CD8-positive, alpha-beta memory T cell (primary cell): ENCODE measurements around the gene ZCCHC24. TPM values are rescaled to one million over a fixed set of nuclear protein-coding genes. Genes with fewer than 3 reads are reported as not detected.

Experiments
- CTCF ChIA-PET: fragments of 350-600 bp; sonication (Branson Sonifier 250); formaldehyde crosslinking; loops from one replicate; lab custom pipeline; 2021; ENCODE audit warnings: antibody characterized with exemption; lab: Charles Lee
- POLR2A ChIA-PET: fragments of 350-600 bp; sonication (Branson Sonifier 250); formaldehyde crosslinking; loops from one replicate; lab custom pipeline; 2021; ENCODE audit warnings: antibody characterized with exemption; lab: Charles Lee
- DNase-seq, 5 donors: peaks; one replicate each; pipeline versions ENCODE4 v3.0.0 to v3.0.0-alpha.2; 2020 to 2022; ENCODE audit warnings: mixed read lengths in 1 of 5
- H3K27ac ChIP-seq: one replicate; pipeline ENCODE4 v1.7.0; 2013; ENCODE audit warnings: low read depth, mild to moderate bottlenecking, low read length, moderate library complexity
- H3K27me3 ChIP-seq: 2 replicates; pipeline ENCODE4 v1.7.0; 2013; ENCODE audit warnings: low read length, mild to moderate bottlenecking; ENCODE audit not compliant: insufficient read depth, poor library complexity, severe bottlenecking
- H3K36me3 ChIP-seq: 2 replicates; pipeline ENCODE4 v1.7.0; 2013; ENCODE audit warnings: mild to moderate bottlenecking, low read length, moderate library complexity; ENCODE audit not compliant: insufficient read depth
- H3K4me1 ChIP-seq: 2 replicates; pipeline ENCODE4 v1.7.0; 2013; ENCODE audit warnings: mild to moderate bottlenecking, low read length, moderate library complexity; ENCODE audit not compliant: insufficient read depth
- H3K4me3 ChIP-seq: 2 replicates; pipeline ENCODE4 v1.7.0; 2013; ENCODE audit warnings: mild to moderate bottlenecking, low read length
- H3K9me3 ChIP-seq: 2 replicates; pipeline ENCODE4 v1.7.0; 2013; ENCODE audit warnings: mild to moderate bottlenecking, low read length
- H3K27ac Mint-ChIP-seq, 8 donors: one replicate each; pipeline ENCODE4 v1.8.0; 2020 to 2021; ENCODE audit warnings: mixed read lengths in 8 of 8, mild to moderate bottlenecking in 6 of 8, inconsistent platforms in 3 of 8, moderate library complexity in 3 of 8
- H3K27me3 Mint-ChIP-seq, 2 donors: one replicate each; pipeline ENCODE4 v1.8.0; 2020 to 2021; ENCODE audit warnings: mixed read lengths in 2 of 2, mild to moderate bottlenecking in 1 of 2, moderate library complexity in 1 of 2
- H3K36me3 Mint-ChIP-seq, 3 donors: one replicate each; pipeline ENCODE4 v1.8.0; 2020 to 2021; ENCODE audit warnings: mixed read lengths in 3 of 3, inconsistent platforms in 1 of 3, mild to moderate bottlenecking in 1 of 3
- H3K4me1 Mint-ChIP-seq, 3 donors: one replicate each; pipeline ENCODE4 v1.8.0; 2020 to 2021; ENCODE audit warnings: mixed read lengths in 3 of 3, inconsistent platforms in 1 of 3, mild to moderate bottlenecking in 1 of 3
- H3K4me3 Mint-ChIP-seq, 7 donors: one replicate each; pipeline ENCODE4 v1.8.0; 2020 to 2021; ENCODE audit warnings: mixed read lengths in 7 of 7, mild to moderate bottlenecking in 6 of 7, moderate library complexity in 4 of 7, inconsistent platforms in 2 of 7
- H3K9me3 Mint-ChIP-seq, 5 donors: one replicate each; pipeline ENCODE4 v1.8.0; 2020 to 2022; ENCODE audit warnings: mixed read lengths in 5 of 5, mild to moderate bottlenecking in 3 of 5, moderate library complexity in 2 of 5, inconsistent platforms in 1 of 5
- polyA plus RNA-seq: library from polyadenylated mRNA; unstranded; fragments of 300-500 nt; fragmentation: Illumina TruSeq; gene quantifications from one replicate; pipeline ENCODE4 v1.2.3, GENCODE V29; 2021
- total RNA-seq, 2 experiments: library from RNA; stranded (reverse); gene quantifications; one replicate each; pipeline ENCODE4 v1.2.3, GENCODE V29; 2021

The ZCCHC24 gene
- total and polyA plus RNA-seq, 3 experiments from 2014 or later: 0.83 to 1.4 (median 1.00) TPM

GRCh38 chr10:79477456-79477855 is 32.0 kb upstream of the ZCCHC24 start:
- H3K36me3 ChIP-seq: no peaks in the 10 kb centered on the region
- H3K4me3 ChIP-seq: no peak overlapping the region
- no peaks in the 10 kb centered on the region for H3K9me3 ChIP-seq
- ChIA-PET POLR2A (no interaction called here), CTCF (interaction anchor here (1.0 to 2.8 kb wide), 2 partner anchors 10 to 103 kb away, joined by 5 to 7 read pairs; no protein-coding TSS in a partner anchor)
- no peaks in the 10 kb centered on the region for H3K4me1 ChIP-seq
- no peak for DNase-seq
- Mint-ChIP-seq H3K27ac (no peak overlapping the region), H3K27me3 (peaks cover 13 to 37% of the 10 kb centered on the region in 2 donors), H3K9me3 (no peaks in the 10 kb centered on the region), H3K36me3 (no peaks in the 10 kb centered on the region), H3K4me1 (no peaks in the 10 kb centered on the region), H3K4me3 (no peak overlapping the region)
- H3K27ac ChIP-seq: no peak overlapping the region
- H3K27me3 ChIP-seq: no peaks in the 10 kb centered on the region

DNA sequence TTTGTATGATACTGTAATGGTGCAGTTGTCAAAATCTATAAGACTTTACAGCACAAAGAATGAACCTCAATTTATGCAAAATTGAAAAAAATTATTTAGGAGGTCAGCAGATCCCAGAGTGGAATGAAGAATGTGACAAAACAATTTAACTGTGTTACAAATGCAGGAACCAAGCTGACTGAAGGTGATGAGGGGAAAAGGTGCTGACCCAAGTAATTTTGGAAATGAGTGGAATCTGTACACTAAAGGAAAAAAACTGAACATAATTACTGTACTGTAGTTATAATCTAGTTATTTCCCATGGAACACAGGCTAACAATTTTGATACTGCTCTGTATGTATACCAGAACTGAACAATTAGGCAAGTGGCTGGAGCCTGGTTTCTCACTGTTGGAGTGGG is 31.2 kb upstream of the ZCCHC24 start:
- CTCF ChIA-PET: interaction anchor here (1.3 to 2.8 kb wide), 2 partner anchors 9 to 103 kb away, joined by 3 to 7 read pairs; no protein-coding TSS in a partner anchor
- no peaks in the 10 kb centered on the region for H3K36me3 Mint-ChIP-seq
- H3K27ac Mint-ChIP-seq: no peak overlapping the region
- no peaks in the 10 kb centered on the region for H3K9me3 Mint-ChIP-seq
- Histone ChIP-seq H3K27ac (no peak overlapping the region), H3K4me3 (no peak overlapping the region), H3K4me1 (no peaks in the 10 kb centered on the region), H3K27me3 (no peaks in the 10 kb centered on the region), H3K9me3 (no peaks in the 10 kb centered on the region), H3K36me3 (no peaks in the 10 kb centered on the region)
- H3K4me1 Mint-ChIP-seq: no peaks in the 10 kb centered on the region
- POLR2A ChIA-PET: no interaction called here
- H3K4me3 Mint-ChIP-seq: no peak overlapping the region
- DNase-seq: no peak
- H3K27me3 Mint-ChIP-seq: peaks cover 13 to 41% of the 10 kb centered on the region in 2 donors

DNA sequence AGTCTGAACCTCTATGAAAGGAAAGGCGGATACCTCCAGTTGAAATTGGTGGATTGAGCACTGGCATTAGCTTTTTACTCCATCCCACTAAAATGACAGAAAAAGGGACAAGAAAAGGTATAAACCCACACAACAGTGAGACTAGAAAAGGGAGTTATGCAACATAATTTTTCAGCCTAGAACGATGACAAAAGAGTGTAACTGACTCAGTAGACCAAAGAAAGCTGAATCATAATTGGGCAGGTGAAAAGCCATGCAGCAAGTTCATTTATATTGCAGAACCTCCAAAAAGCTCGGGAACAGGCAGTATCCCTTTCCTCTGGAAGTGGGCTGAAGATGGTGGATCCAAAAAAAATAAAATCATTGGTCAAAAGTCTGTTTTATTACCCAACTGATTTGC is 30.5 kb upstream of the ZCCHC24 start:
- no peaks in the 10 kb centered on the region for H3K9me3 Mint-ChIP-seq
- Histone ChIP-seq H3K9me3 (no peaks in the 10 kb centered on the region), H3K27ac (no peak overlapping the region), H3K36me3 (no peaks in the 10 kb centered on the region), H3K4me3 (no peak overlapping the region), H3K27me3 (no peaks in the 10 kb centered on the region), H3K4me1 (no peaks in the 10 kb centered on the region)
- H3K36me3 Mint-ChIP-seq: no peaks in the 10 kb centered on the region
- peak overlapping the region in 1 of 8 donors; percentile 12 for H3K27ac Mint-ChIP-seq
- H3K4me3 Mint-ChIP-seq: no peak overlapping the region
- DNase-seq: no peak
- H3K27me3 Mint-ChIP-seq: peaks cover 13 to 41% of the 10 kb centered on the region in 2 donors
- POLR2A ChIA-PET: no interaction called here
- CTCF ChIA-PET: interaction anchor here (0.7 to 2.8 kb wide), 3 partner anchors 8 to 102 kb away, joined by 3 to 7 read pairs (median 5); no protein-coding TSS in a partner anchor
- no peaks in the 10 kb centered on the region for H3K4me1 Mint-ChIP-seq

DNA sequence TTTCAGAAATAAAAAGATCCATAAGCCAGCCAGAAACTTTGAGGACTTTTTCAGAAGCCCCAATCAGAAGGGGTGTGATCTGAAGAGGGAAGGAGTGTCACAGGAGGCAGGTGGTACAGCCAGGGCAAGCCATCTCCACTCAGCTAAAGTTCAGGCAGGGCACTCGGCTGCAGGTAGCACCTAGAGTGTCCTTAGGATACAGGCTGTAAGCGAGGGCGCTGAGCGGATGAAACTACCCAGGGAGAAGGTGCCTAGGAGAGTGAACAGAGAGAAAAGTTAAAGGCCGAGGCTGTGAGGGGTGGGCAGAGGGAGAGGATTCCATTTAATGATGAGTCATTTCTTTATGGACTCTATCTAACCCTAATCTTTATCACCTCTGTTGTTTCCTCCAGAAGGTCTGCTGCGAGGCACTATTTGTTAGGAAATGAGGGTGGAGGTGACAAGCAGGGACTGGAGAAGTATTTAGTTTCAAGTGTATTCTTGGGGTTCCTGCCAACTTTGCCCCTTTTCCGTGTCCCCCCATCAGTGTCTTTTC is 29.8 kb upstream of the ZCCHC24 start:
- Mint-ChIP-seq H3K27ac (no peak overlapping the region), H3K4me3 (no peak overlapping the region), H3K4me1 (no peaks in the 10 kb centered on the region), H3K9me3 (no peaks in the 10 kb centered on the region), H3K27me3 (peaks cover 10 to 41% of the 10 kb centered on the region in 2 donors), H3K36me3 (no peaks in the 10 kb centered on the region)
- ChIA-PET CTCF (no interaction called here), POLR2A (no interaction called here)
- Histone ChIP-seq H3K27ac (no peak overlapping the region), H3K36me3 (no peaks in the 10 kb centered on the region), H3K4me1 (no peaks in the 10 kb centered on the region), H3K9me3 (no peaks in the 10 kb centered on the region), H3K4me3 (no peak overlapping the region), H3K27me3 (no peaks in the 10 kb centered on the region)
- DNase-seq: no peak

- H3K27me3 Mint-ChIP-seq: peaks cover 4 to 40% of the 10 kb centered on the region in 2 donors
- H3K27ac ChIP-seq: no peak overlapping the region
- ChIA-PET POLR2A (no interaction called here), CTCF (no interaction called here)
- no peaks in the 10 kb centered on the region for H3K36me3 Mint-ChIP-seq
- H3K36me3 ChIP-seq: no peaks in the 10 kb centered on the region
- H3K9me3 Mint-ChIP-seq: no peaks in the 10 kb centered on the region
- no peaks in the 10 kb centered on the region for H3K4me1 Mint-ChIP-seq
- H3K27ac Mint-ChIP-seq: peak overlapping the region in 1 of 8 donors; percentile 59
- H3K27me3 ChIP-seq: no peaks in the 10 kb centered on the region
- H3K4me1 ChIP-seq: no peaks in the 10 kb centered on the region
- H3K9me3 ChIP-seq: no peaks in the 10 kb centered on the region
- H3K4me3 Mint-ChIP-seq: no peak overlapping the region
- no peak overlapping the region for H3K4me3 ChIP-seq
- DNase-seq: no peak
Observed at GRCh38 chr10:79473496-79474095, 28.2 kb upstream of the ZCCHC24 start.

DNA sequence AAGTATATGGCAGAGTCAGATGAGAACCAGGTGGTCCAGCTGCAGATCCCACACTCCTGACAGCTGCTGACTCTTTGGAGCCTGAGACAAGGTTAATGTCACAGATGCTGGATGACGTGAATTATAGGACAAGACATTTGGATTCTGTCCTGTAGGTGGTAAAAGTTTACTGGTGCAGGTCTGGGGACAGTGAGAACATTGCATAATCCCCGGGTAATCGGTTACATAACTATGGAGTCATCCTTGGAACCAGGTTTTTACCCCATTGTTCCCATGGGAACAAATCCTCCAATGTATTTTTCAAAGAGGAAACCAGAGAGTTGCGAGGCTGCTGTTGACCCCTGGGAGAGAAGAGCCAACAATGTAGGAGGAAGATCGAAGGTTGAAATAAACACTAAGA is 27.5 kb upstream of the ZCCHC24 start:
- Mint-ChIP-seq H3K4me3 (no peak overlapping the region), H3K9me3 (no peaks in the 10 kb centered on the region)
- CTCF ChIA-PET: no interaction called here

DNA sequence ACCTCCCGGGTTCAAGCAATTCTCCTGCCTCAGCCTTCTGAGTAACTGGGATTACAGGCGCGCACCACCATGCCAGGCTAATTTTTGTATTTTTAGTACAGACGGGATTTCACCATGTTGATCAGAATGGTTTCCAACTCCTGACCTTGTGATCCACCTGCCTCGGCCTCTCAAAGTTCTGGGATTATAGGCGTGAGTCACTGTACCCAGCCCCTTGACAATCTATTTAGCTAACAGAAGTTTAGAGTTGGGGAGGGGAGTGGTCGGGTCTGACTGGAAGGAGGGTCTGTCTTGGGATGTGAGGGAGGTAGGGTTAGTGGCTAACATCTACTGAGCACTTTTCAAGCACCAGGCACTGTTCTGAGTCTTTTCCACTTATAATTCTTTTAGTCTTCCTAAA is 27.0 kb upstream of the ZCCHC24 start:
- DNase-seq: no peak
- ChIA-PET CTCF (interaction anchor here (7.2 kb wide), 1 partner anchor 99 kb away, joined by 59 read pairs; no protein-coding TSS in a partner anchor), POLR2A (no interaction called here)
- Histone ChIP-seq H3K27ac (no peak overlapping the region), H3K36me3 (no peaks in the 10 kb centered on the region), H3K4me1 (no peaks in the 10 kb centered on the region), H3K9me3 (no peaks in the 10 kb centered on the region), H3K27me3 (no peaks in the 10 kb centered on the region), H3K4me3 (no peak overlapping the region)
- Mint-ChIP-seq H3K27ac (no peak overlapping the region), H3K27me3 (peaks cover 2 to 36% of the 10 kb centered on the region in 2 donors), H3K4me1 (no peaks in the 10 kb centered on the region), H3K36me3 (no peaks in the 10 kb centered on the region), H3K4me3 (no peak overlapping the region), H3K9me3 (no peaks in the 10 kb centered on the region)

More for the DNA sequence above, 27.5 kb upstream of the ZCCHC24 start:
- Mint-ChIP-seq H3K27ac (no peak overlapping the region), H3K27me3 (peaks cover 4 to 40% of the 10 kb centered on the region in 2 donors), H3K4me1 (no peaks in the 10 kb centered on the region), H3K36me3 (no peaks in the 10 kb centered on the region)
- H3K4me3 ChIP-seq: no peak overlapping the region
- no peak overlapping the region for H3K27ac ChIP-seq
- H3K9me3 ChIP-seq: no peaks in the 10 kb centered on the region
- H3K36me3 ChIP-seq: no peaks in the 10 kb centered on the region
- no peaks in the 10 kb centered on the region for H3K27me3 ChIP-seq
- POLR2A ChIA-PET: no interaction called here
- H3K4me1 ChIP-seq: no peaks in the 10 kb centered on the region
- no peak for DNase-seq

- no peak overlapping the region for H3K4me3 Mint-ChIP-seq
- no peaks in the 10 kb centered on the region for H3K36me3 Mint-ChIP-seq
- no peaks in the 10 kb centered on the region for H3K9me3 ChIP-seq
- H3K4me1 ChIP-seq: no peaks in the 10 kb centered on the region
- no peak overlapping the region for H3K27ac ChIP-seq
- DNase-seq: no peak
- no peak overlapping the region for H3K4me3 ChIP-seq
- CTCF ChIA-PET: interaction anchor here (7.2 kb wide), 1 partner anchor 98 kb away, joined by 59 read pairs; no protein-coding TSS in a partner anchor
- no peaks in the 10 kb centered on the region for H3K9me3 Mint-ChIP-seq
- H3K4me1 Mint-ChIP-seq: no peaks in the 10 kb centered on the region
- no peaks in the 10 kb centered on the region for H3K27me3 ChIP-seq
- POLR2A ChIA-PET: no interaction called here
- no peak overlapping the region for H3K27ac Mint-ChIP-seq
- no peaks in the 10 kb centered on the region for H3K36me3 ChIP-seq
- peaks cover 2 to 32% of the 10 kb centered on the region in 2 donors for H3K27me3 Mint-ChIP-seq
Observed at GRCh38 chr10:79471776-79472175, 26.4 kb upstream of the ZCCHC24 start.
